ENCODE data around the gene NHSL1. TPM values are rescaled to one million over a fixed set of nuclear protein-coding genes. Genes with fewer than 3 reads are reported as not detected.

NHSL1 gene
- total RNA-seq, 3 donors from 2014 or later, result 15.4 to 17.4 (median 16.5) TPM

- H3K9me3 ChIP-seq, result no peaks in the 10 kb centered on the region
- DNase-seq (ENCODE audit: low spot score in 2 of 2), result no peak
- no peaks in the 10 kb centered on the region for H3K36me3 ChIP-seq
- intact Hi-C loops (cut with DNase I; ENCODE audit: low total_unique reads), result no loop called here
- TF ChIP-seq POLR2AphosphoS5 (IDR thresholded peaks at IDR 0.05), result no peak
- TF ChIP-seq CTCF (IDR thresholded peaks at IDR 0.05), result no peak
- no peak for TF ChIP-seq POLR2A (IDR thresholded peaks at IDR 0.05)
- H3K27me3 ChIP-seq, result no peaks in the 10 kb centered on the region
- H3K4me1 ChIP-seq, result no peaks in the 10 kb centered on the region
- H3K27ac ChIP-seq, result peak overlapping the region in 1 of 2 donors; percentile 3
- no peak overlapping the region for H3K4me3 ChIP-seq
Measured at GRCh38 chr6:138465007-138465645, 34.2 kb downstream of the NHSL1 start.

- Histone ChIP-seq H3K4me1 (no peaks in the 10 kb centered on the region), H3K4me3 (no peak overlapping the region), H3K27me3 (no peaks in the 10 kb centered on the region), H3K9me3 (no peaks in the 10 kb centered on the region), H3K27ac (no peak overlapping the region), H3K36me3 (no peaks in the 10 kb centered on the region)
- TF ChIP-seq CTCF (IDR thresholded peaks at IDR 0.05) (no peak), POLR2AphosphoS5 (IDR thresholded peaks at IDR 0.05) (no peak), POLR2A (IDR thresholded peaks at IDR 0.05) (no peak)
- intact Hi-C loops (cut with DNase I; ENCODE audit: low total_unique reads), result no loop called here
- no peak for DNase-seq (ENCODE audit: low spot score in 2 of 2)
Measured at GRCh38 chr6:138464085-138464484, 35.2 kb downstream of the NHSL1 start.

- no peak for DNase-seq (ENCODE audit: low spot score in 2 of 2)
- no peaks in the 10 kb centered on the region for H3K9me3 ChIP-seq
- intact Hi-C loops (cut with DNase I; ENCODE audit: low total_unique reads), result no loop called here
Measured at GRCh38 chr6:138461647-138462046, 37.6 kb downstream of the NHSL1 start.

GRCh38 chr6:138456401-138456790 lies 42.9 kb downstream of the NHSL1 start:
- intact Hi-C loops (cut with DNase I; ENCODE audit: low total_unique reads), result no loop called here
- TF ChIP-seq CTCF (IDR thresholded peaks at IDR 0.05), result no peak
- TF ChIP-seq POLR2AphosphoS5 (IDR thresholded peaks at IDR 0.05), result no peak
- no peak for TF ChIP-seq POLR2A (IDR thresholded peaks at IDR 0.05)

More at GRCh38 chr6:138461647-138462046, 37.6 kb downstream of the NHSL1 start:
- Histone ChIP-seq H3K4me3 (no peak overlapping the region), H3K27ac (no peak overlapping the region), H3K4me1 (no peaks in the 10 kb centered on the region), H3K27me3 (no peaks in the 10 kb centered on the region), H3K36me3 (no peaks in the 10 kb centered on the region)
- no peak for TF ChIP-seq POLR2AphosphoS5 (IDR thresholded peaks at IDR 0.05)
- TF ChIP-seq POLR2A (IDR thresholded peaks at IDR 0.05), result no peak
- no peak for TF ChIP-seq CTCF (IDR thresholded peaks at IDR 0.05)

GRCh38 chr6:138455746-138456400 lies 43.4 kb downstream of the NHSL1 start:
- peak overlapping the region; percentile 36 to 56 for H3K27ac ChIP-seq
- H3K9me3 ChIP-seq, result no peaks in the 10 kb centered on the region
- peaks cover 0 to 8% of the 10 kb centered on the region in 2 donors for H3K4me1 ChIP-seq
- no peaks in the 10 kb centered on the region for H3K36me3 ChIP-seq
- H3K27me3 ChIP-seq, result no peaks in the 10 kb centered on the region
- intact Hi-C loops (cut with DNase I; ENCODE audit: low total_unique reads), result no loop called here
- no peak for TF ChIP-seq POLR2AphosphoS5 (IDR thresholded peaks at IDR 0.05)
- no peak for TF ChIP-seq POLR2A (IDR thresholded peaks at IDR 0.05)
- no peak for DNase-seq (ENCODE audit: low spot score in 2 of 2)
- H3K4me3 ChIP-seq, result peak overlapping the region in 2 of 3 donors; percentile 11 to 27

More at GRCh38 chr6:138456401-138456790, 42.9 kb downstream of the NHSL1 start:
- no peak for DNase-seq (ENCODE audit: low spot score in 2 of 2)
- Histone ChIP-seq H3K36me3 (no peaks in the 10 kb centered on the region), H3K9me3 (no peaks in the 10 kb centered on the region), H3K27me3 (no peaks in the 10 kb centered on the region), H3K27ac (peak overlapping the region; percentile 36 to 56), H3K4me1 (peaks cover 0 to 8% of the 10 kb centered on the region in 2 donors), H3K4me3 (no peak overlapping the region)

Measured in breast epithelium (tissue), 4 donors.